Right lobe of liver (tissue), 4 donors: Measurements from ENCODE around the gene UCK1.

Experiments used
- CTCF ChIP-seq, 4 donors: fragments of 200-600 bp in 3 of 4; fragments of 450-650 bp in 1 of 4; IDR thresholded peaks; one replicate each; pipeline versions ENCODE4 v1.5.1 to v1.8.0; 2016 to 2022; ENCODE audit warnings: antibody characterized with exemption in 4 of 4, mild to moderate bottlenecking in 2 of 4
- POLR2A ChIP-seq: fragments of 450-650 bp; IDR thresholded peaks from one replicate; pipeline ENCODE4 v1.6.1; 2017; ENCODE audit warnings: antibody characterized with exemption, mild to moderate bottlenecking
- donor health status: DM: no; HTN: no; CAD: no.
- donor health status: DM: no; HTN: no; CAD: no.
- donor health status: DM: no; HTN: yes; CAD: no.

GRCh38 chr9:131494296-131494870 is 36.7 kb downstream of the UCK1 start:
- TF ChIP-seq CTCF (IDR thresholded peaks at IDR 0.05) = no peak
- TF ChIP-seq POLR2A = no peak
